SK-N-SH treated with all-trans-retinoic acid at 6 μM for 48 hours (cell line): ENCODE measurements around the gene HOXA6.

Source experiments
- ATAC-seq: fragments of 200-7000 bp; cut with Tn5 transposase; 3 replicates; pipeline ENCODE4 v1.9.1; 2020; ENCODE audit warnings: mild to moderate bottlenecking, moderate library complexity
- ARNTL ChIP-seq: fragments of 450-650 bp; formaldehyde crosslinking; IDR thresholded peaks from 2 replicates; pipeline ENCODE4 v1.5.0; 2020; ENCODE audit warnings: low read depth, mild to moderate bottlenecking, moderate library complexity, borderline replicate concordance
- BACH2 ChIP-seq: fragments of 250-450 bp; sonication (Bioruptor Pico); IDR thresholded peaks from 2 replicates; pipeline ENCODE4 v1.9.0; 2021; ENCODE audit warnings: mild to moderate bottlenecking, borderline replicate concordance
- CREB5 ChIP-seq: fragments of 250-450 bp; sonication (Bioruptor Pico); IDR thresholded peaks from 2 replicates; pipeline ENCODE4 v1.5.1; 2020; ENCODE audit warnings: low read depth, mild to moderate bottlenecking, moderate library complexity
- CSRNP3 ChIP-seq: fragments of 250-450 bp; sonication (Bioruptor Pico); IDR thresholded peaks from 2 replicates; pipeline ENCODE4 v1.5.1; 2021; ENCODE audit warnings: mild to moderate bottlenecking, moderate library complexity
- OSR1 ChIP-seq: fragments of 250-450 bp; sonication (Bioruptor Pico); IDR thresholded peaks from 2 replicates; pipeline ENCODE4 v1.8.0; 2022; ENCODE audit warnings: moderate library complexity, mild to moderate bottlenecking, inconsistent platforms
- PATZ1 ChIP-seq: fragments of 250-450 bp; sonication (Bioruptor Pico); IDR thresholded peaks from 2 replicates; pipeline ENCODE4 v1.8.0; 2020; ENCODE audit warnings: mild to moderate bottlenecking, moderate library complexity, borderline replicate concordance
- PPARA ChIP-seq: fragments of 250-450 bp; sonication (Bioruptor Pico); IDR thresholded peaks from 2 replicates; pipeline ENCODE4 v1.5.0; 2020; ENCODE audit warnings: mild to moderate bottlenecking, borderline replicate concordance
- TCF4 ChIP-seq: fragments of 250-450 bp; sonication (Bioruptor Pico); IDR thresholded peaks from 2 replicates; pipeline ENCODE4 v1.8.0; 2021; ENCODE audit warnings: mild to moderate bottlenecking, moderate library complexity, borderline replicate concordance
- TOX ChIP-seq: fragments of 250-450 bp; sonication (Bioruptor Pico); IDR thresholded peaks from 2 replicates; pipeline ENCODE4 v1.8.0; 2021; ENCODE audit warnings: mild to moderate bottlenecking, moderate library complexity, borderline replicate concordance
- TSHZ2 ChIP-seq: fragments of 250-450 bp; sonication (Bioruptor Pico); IDR thresholded peaks from 2 replicates; pipeline ENCODE4 v1.5.0; 2020; ENCODE audit warnings: mild to moderate bottlenecking, moderate library complexity
- ZC3H10 ChIP-seq: fragments of 250-450 bp; sonication (Bioruptor Pico); IDR thresholded peaks from 2 replicates; pipeline ENCODE4 v1.5.1; 2021; ENCODE audit warnings: mild to moderate bottlenecking, moderate library complexity
- ZFP3 ChIP-seq: fragments of 250-450 bp; sonication (Bioruptor Pico); IDR thresholded peaks from 2 replicates; pipeline ENCODE4 v1.5.0; 2020; ENCODE audit warnings: mild to moderate bottlenecking, moderate library complexity
- ZFP30 ChIP-seq: fragments of 450-650 bp; formaldehyde crosslinking; IDR thresholded peaks from 2 replicates; pipeline ENCODE4 v1.5.0; 2022; ENCODE audit warnings: mild to moderate bottlenecking, moderate library complexity
- ZNF565 ChIP-seq: fragments of 450-650 bp; formaldehyde crosslinking; conservative IDR thresholded peaks from 2 replicates; pipeline ENCODE4 v1.5.0; 2020; ENCODE audit warnings: low read depth, mild to moderate bottlenecking, moderate library complexity
- ZNF70 ChIP-seq: fragments of 450-650 bp; formaldehyde crosslinking; IDR thresholded peaks from 2 replicates; pipeline ENCODE4 v1.5.0; 2020; ENCODE audit warnings: mild to moderate bottlenecking, moderate library complexity
- ZNF8 ChIP-seq: fragments of 450-650 bp; formaldehyde crosslinking; IDR thresholded peaks from 2 replicates; pipeline ENCODE4 v1.5.0; 2020; ENCODE audit warnings: mild to moderate bottlenecking, moderate library complexity

HOXA6 gene

GRCh38 chr7:27151931-27152815 is 4.6 kb upstream of the HOXA6 start, which contains the start of gene HOXA3 (continued):
- TF ChIP-seq PATZ1 (CRISPR knock-in tag) (no peak), ZC3H10 (no peak)

- TF ChIP-seq PATZ1 (CRISPR knock-in tag) (no peak), TOX (CRISPR knock-in tag) (no peak), ZC3H10 (no peak)
- no peak for ATAC-seq
These were observed 3.9 kb upstream of the HOXA6 start for GRCh38 chr7:27151341-27151930.

GRCh38 chr7:27150568-27151340 is 3.2 kb upstream of the HOXA6 start:
- TF ChIP-seq PPARA, result no peak
- 0 out of 2 replicates have a peak, but pooled peaks have one; percentile 21 for TF ChIP-seq TSHZ2 (CRISPR knock-in tag)
- peak; percentile 90 for ATAC-seq

- ATAC-seq, result no peak
- TF ChIP-seq PPARA, result no peak
These were observed 2.4 kb upstream of the HOXA6 start for GRCh38 chr7:27149842-27150567.

- no peak for ATAC-seq
- TF ChIP-seq CSRNP3 (CRISPR knock-in tag) (no peak), ZNF70 (no peak), OSR1 (no peak), ZFP30 (CRISPR knock-in tag) (no peak), BACH2 (no peak), PATZ1 (CRISPR knock-in tag) (no peak), ARNTL (no peak), ZFP3 (CRISPR knock-in tag) (no peak), TCF4 (no peak), ZNF565 (CRISPR knock-in tag) (no peak), ZNF8 (no peak), CREB5 (no peak)
These were observed 1.4 kb upstream of the HOXA6 start for GRCh38 chr7:27148756-27149641.
